GM12892 (cell line): ENCODE results near the gene ZNF555.

Experiments used
- DNase-seq: peaks from one replicate; pipeline ENCODE4 v3.0.0; 2011; ENCODE audit not compliant: insufficient read length
- FAIRE-seq: peaks from 2 replicates; lab custom pipeline; 2011; peaks lifted over from hg19 to GRCh38; lab: Jason Lieb, UNC
- POLR2A ChIP-seq: IDR thresholded peaks from 2 replicates; pipeline ENCODE4 v1.6.1; 2011; ENCODE audit warnings: low read depth, low read length, control low read depth
- POLR2AphosphoS5 ChIP-seq: IDR thresholded peaks from 2 replicates; pipeline ENCODE4 v1.6.1; 2011; ENCODE audit warnings: low read depth, low read length, control low read depth
- TAF1 ChIP-seq: IDR thresholded peaks from 2 replicates; pipeline ENCODE4 v1.6.1; 2011; ENCODE audit warnings: low read depth, mild to moderate bottlenecking, control low read depth, low read length, borderline replicate concordance

Gene ZNF555

GRCh38 chr19:2800506-2800905, 40.8 kb upstream of the ZNF555 start:
- no peak for FAIRE-seq
- DNase-seq: no peak
- no peak for TF ChIP-seq POLR2AphosphoS5
- TF ChIP-seq TAF1: no peak
- TF ChIP-seq POLR2A: no peak

GRCh38 chr19:2802826-2803225, 38.4 kb upstream of the ZNF555 start:
- DNase-seq: no peak
- TF ChIP-seq POLR2A (no peak), POLR2AphosphoS5 (no peak), TAF1 (no peak)
- FAIRE-seq: no peak

GRCh38 chr19:2803486-2804155, 37.7 kb upstream of the ZNF555 start:
- TF ChIP-seq TAF1 (no peak), POLR2A (no peak), POLR2AphosphoS5 (no peak)
- no peak for FAIRE-seq
- no peak for DNase-seq

GRCh38 chr19:2804156-2805004, 36.9 kb upstream of the ZNF555 start:
- peak; percentile 24 for DNase-seq
- FAIRE-seq: no peak
- no peak for TF ChIP-seq POLR2AphosphoS5
- TF ChIP-seq TAF1: no peak
- no peak for TF ChIP-seq POLR2A

- no peak for DNase-seq
- no peak for FAIRE-seq
- TF ChIP-seq TAF1: no peak
- no peak for TF ChIP-seq POLR2A
- no peak for TF ChIP-seq POLR2AphosphoS5
Measured at GRCh38 chr19:2805261-2805900, 35.9 kb upstream of the ZNF555 start.

- TF ChIP-seq POLR2A: no peak
- TF ChIP-seq TAF1: no peak
- no peak for TF ChIP-seq POLR2AphosphoS5
- no peak for FAIRE-seq
- DNase-seq: no peak
Measured at GRCh38 chr19:2805991-2806649, 35.2 kb upstream of the ZNF555 start.

GRCh38 chr19:2806736-2807378, 34.4 kb upstream of the ZNF555 start:
- FAIRE-seq (no peak), DNase-seq (no peak)
- TF ChIP-seq TAF1 (no peak), POLR2AphosphoS5 (no peak)

- FAIRE-seq (no peak), DNase-seq (no peak)
- no peak for TF ChIP-seq POLR2AphosphoS5
- no peak for TF ChIP-seq TAF1
- no peak for TF ChIP-seq POLR2A
Measured at GRCh38 chr19:2807379-2808128, 33.7 kb upstream of the ZNF555 start.

GRCh38 chr19:2808129-2808941, 32.9 kb upstream of the ZNF555 start:
- no peak for FAIRE-seq
- TF ChIP-seq POLR2AphosphoS5 (no peak), POLR2A (no peak), TAF1 (no peak)
- no peak for DNase-seq

GRCh38 chr19:2809387-2810140, 31.7 kb upstream of the ZNF555 start:
- TF ChIP-seq POLR2A: no peak; the same call in 1 of the 2 replicates
- TF ChIP-seq TAF1: no peak
- no peak for TF ChIP-seq POLR2AphosphoS5
- FAIRE-seq (no peak), DNase-seq (no peak)
